Measurements from ENCODE around the gene CHRNA3.
A peak's percentile ranks its signal among the peaks of the same experiment; 100 is the strongest.

Gene CHRNA3

GRCh38 chr15:78627348-78627747, 6.6 kb upstream of the CHRNA3 start:
- ATAC-seq (ENCODE audit: insufficient read depth, low read depth), result no peak
- H3K9ac ChIP-seq (ENCODE audit: low read depth, low read length), result no peak overlapping the region
- no peak overlapping the region for H3K4me3 ChIP-seq (ENCODE audit: low read depth in 1 of 2, low read length in 2 of 2)
- DNase-seq, result no peak
- TF ChIP-seq CTCF (IDR thresholded peaks at IDR 0.05; ENCODE audit: borderline replicate concordance, extremely low read depth, low read length, poor library complexity, severe bottlenecking), result no peak
- TF ChIP-seq EZH2 (IDR thresholded peaks at IDR 0.05; ENCODE audit: borderline replicate concordance, low read depth, low read length, severe bottlenecking), result no peak
- no peaks in the 10 kb centered on the region for H4K20me1 ChIP-seq (ENCODE audit: insufficient read depth, low read length)
- no peak overlapping the region for H3K27ac ChIP-seq (ENCODE audit: low read length)
- H2AFZ ChIP-seq (ENCODE audit: low read depth, low read length), result no peak overlapping the region
- no peak overlapping the region for H3K4me2 ChIP-seq (ENCODE audit: insufficient read depth, low read length)
- H3K27me3 ChIP-seq (ENCODE audit: insufficient read depth, low read length, poor library complexity), result no peaks in the 10 kb centered on the region
- H3K79me2 ChIP-seq (ENCODE audit: insufficient read depth, low read length), result no peaks in the 10 kb centered on the region
- peaks cover 4% of the 10 kb centered on the region for H3K4me1 ChIP-seq (ENCODE audit: insufficient read depth, low read length)
- H3K9me3 ChIP-seq (ENCODE audit: insufficient read depth, low read length, severe bottlenecking), result no peaks in the 10 kb centered on the region
- no peaks in the 10 kb centered on the region for H3K36me3 ChIP-seq (ENCODE audit: insufficient read depth, low read length)

DNA sequence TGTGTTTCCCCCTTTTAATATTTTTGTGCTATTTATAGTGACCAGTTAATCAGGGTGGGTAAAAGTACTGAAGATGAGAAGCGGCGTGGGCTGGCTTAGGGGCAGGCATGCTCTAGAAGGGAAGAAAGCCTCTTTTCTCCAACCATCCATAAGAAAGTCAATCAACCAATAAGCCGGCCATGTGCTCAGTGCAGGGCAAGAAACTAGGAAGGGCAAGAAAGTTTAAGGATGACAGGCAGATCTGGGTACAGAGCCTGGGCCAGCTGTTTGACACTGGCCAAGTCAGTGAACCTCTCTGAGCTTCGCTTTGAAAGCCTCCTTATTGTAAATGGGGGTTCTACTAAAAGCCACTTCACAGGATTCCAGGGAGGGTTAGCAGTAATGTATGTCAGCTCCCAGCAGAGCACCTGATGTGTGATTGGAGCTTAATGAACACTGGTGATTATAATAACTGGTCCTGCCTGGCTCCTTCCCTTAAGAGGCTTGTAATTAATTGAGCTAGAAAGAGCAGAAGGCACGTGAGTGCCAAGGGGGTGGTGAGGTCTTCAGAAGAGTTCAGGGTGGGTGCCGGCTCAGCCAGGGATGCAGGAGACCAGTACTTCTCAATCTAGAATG, 5.7 kb upstream of the CHRNA3 start:
- Histone ChIP-seq H3K4me2 (ENCODE audit: insufficient read depth, low read length) (no peak overlapping the region), H3K9me3 (ENCODE audit: insufficient read depth, low read length, severe bottlenecking) (no peaks in the 10 kb centered on the region), H4K20me1 (ENCODE audit: insufficient read depth, low read length) (no peaks in the 10 kb centered on the region), H3K27me3 (ENCODE audit: insufficient read depth, low read length, poor library complexity) (peaks cover 6% of the 10 kb centered on the region), H3K36me3 (ENCODE audit: insufficient read depth, low read length) (no peaks in the 10 kb centered on the region), H3K27ac (ENCODE audit: low read length) (no peak overlapping the region), H3K4me1 (ENCODE audit: insufficient read depth, low read length) (peaks cover 13% of the 10 kb centered on the region), H2AFZ (ENCODE audit: low read depth, low read length) (no peak overlapping the region), H3K4me3 (ENCODE audit: low read depth in 1 of 2, low read length in 2 of 2) (no peak overlapping the region), H3K9ac (ENCODE audit: low read depth, low read length) (no peak overlapping the region), H3K79me2 (ENCODE audit: insufficient read depth, low read length) (no peaks in the 10 kb centered on the region)
- ATAC-seq (ENCODE audit: insufficient read depth, low read depth) (no peak), DNase-seq (no peak)
- TF ChIP-seq EZH2 (IDR thresholded peaks at IDR 0.05; ENCODE audit: borderline replicate concordance, low read depth, low read length, severe bottlenecking) (no peak), CTCF (IDR thresholded peaks at IDR 0.05; ENCODE audit: borderline replicate concordance, extremely low read depth, low read length, poor library complexity, severe bottlenecking) (no peak)

DNA sequence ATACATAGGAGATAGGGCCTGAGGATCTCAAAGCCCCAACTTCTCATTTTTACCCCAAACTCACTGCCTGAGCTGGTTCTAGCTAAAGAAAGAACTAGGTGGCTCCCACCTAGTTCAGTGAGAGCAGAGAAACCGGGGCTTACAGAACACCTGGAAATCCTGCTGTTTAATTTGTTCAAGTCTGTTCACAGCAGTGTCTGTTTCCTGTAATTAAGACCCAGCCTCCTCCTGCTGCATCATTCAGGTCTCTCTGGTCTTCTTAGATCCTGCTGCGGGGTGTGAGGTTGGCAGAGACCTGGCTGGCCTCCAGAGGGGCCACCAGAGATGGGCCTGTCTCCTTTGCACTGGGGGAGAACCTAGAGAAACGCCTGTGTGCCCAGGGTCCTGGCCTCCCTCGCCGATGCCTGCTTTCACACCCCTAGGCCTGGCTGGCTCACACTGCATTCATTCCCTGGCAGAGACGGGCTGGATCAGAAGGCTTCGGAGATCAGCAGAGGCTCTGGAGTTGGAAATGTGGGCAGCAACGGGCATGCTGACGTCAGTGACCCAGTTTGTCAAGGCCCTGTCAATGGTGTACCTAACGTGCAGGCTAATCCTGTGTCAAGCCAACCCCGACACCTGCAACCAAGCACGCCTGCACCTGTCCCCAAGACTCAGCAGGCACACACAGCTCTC, 4.9 kb upstream of the CHRNA3 start:
- H3K36me3 ChIP-seq (ENCODE audit: insufficient read depth, low read length), result no peaks in the 10 kb centered on the region
- no peak overlapping the region for H3K4me2 ChIP-seq (ENCODE audit: insufficient read depth, low read length)
- H3K27ac ChIP-seq (ENCODE audit: low read length), result no peak overlapping the region
- peak; percentile 27 for DNase-seq
- no peaks in the 10 kb centered on the region for H3K9me3 ChIP-seq (ENCODE audit: insufficient read depth, low read length, severe bottlenecking)
- no peaks in the 10 kb centered on the region for H3K79me2 ChIP-seq (ENCODE audit: insufficient read depth, low read length)
- peak; percentile 29; the same call in 2 of the 3 replicates for ATAC-seq (ENCODE audit: insufficient read depth, low read depth)
- no peak overlapping the region for H3K9ac ChIP-seq (ENCODE audit: low read depth, low read length)
- H3K4me3 ChIP-seq (ENCODE audit: low read depth in 1 of 2, low read length in 2 of 2), result no peak overlapping the region
- H2AFZ ChIP-seq (ENCODE audit: low read depth, low read length), result no peak overlapping the region
- no peaks in the 10 kb centered on the region for H4K20me1 ChIP-seq (ENCODE audit: insufficient read depth, low read length)
- TF ChIP-seq EZH2 (IDR thresholded peaks at IDR 0.05; ENCODE audit: borderline replicate concordance, low read depth, low read length, severe bottlenecking), result no peak
- TF ChIP-seq CTCF (IDR thresholded peaks at IDR 0.05; ENCODE audit: borderline replicate concordance, extremely low read depth, low read length, poor library complexity, severe bottlenecking), result no peak
- H3K27me3 ChIP-seq (ENCODE audit: insufficient read depth, low read length, poor library complexity), result peaks cover 13% of the 10 kb centered on the region
- H3K4me1 ChIP-seq (ENCODE audit: insufficient read depth, low read length), result peaks cover 20% of the 10 kb centered on the region

All from DND-41 (cell line).